GM13977 (cell line): ENCODE measurements around the gene FTO.

Source experiments
- DNase-seq: peaks from one replicate; pipeline ENCODE4 v3.0.0; 2012; ENCODE audit warnings: low spot score
- CTCF ChIP-seq: IDR thresholded peaks from 2 replicates; pipeline ENCODE4 v1.5.1; 2012; ENCODE audit warnings: mild to moderate bottlenecking, control low read depth; ENCODE audit not compliant: insufficient read depth; ENCODE audit errors: extremely low read depth, missing control alignments
- in situ Hi-C: fragments of 300-500 bp; cut with MboI; formaldehyde crosslinking; loops from one replicate; pipeline ENCODE4 v1.12.0; 2022; ENCODE audit warnings: low sequenced_read_pairs, low pct_unique_long_range_greater_than_20kb, mixed read lengths, inconsistent platforms; ENCODE audit not compliant: unreplicated experiment

Gene FTO

GRCh38 chr16:53896722-53897121, 192.8 kb downstream of the FTO start:
- in situ Hi-C loops: no loop called here
- no peak for TF ChIP-seq CTCF

GRCh38 chr16:53898993-53899392, 195.0 kb downstream of the FTO start:
- TF ChIP-seq CTCF: no peak
- in situ Hi-C loops: no loop called here
- no peak for DNase-seq

More at GRCh38 chr16:53896722-53897121, 192.8 kb downstream of the FTO start:
- no peak for DNase-seq

GRCh38 chr16:53899431-53899830, 195.5 kb downstream of the FTO start:
- TF ChIP-seq CTCF: no peak
- in situ Hi-C loops: no loop called here

GRCh38 chr16:53900667-53901066, 196.7 kb downstream of the FTO start:
- in situ Hi-C loops: no loop called here
- no peak for TF ChIP-seq CTCF
- no peak for DNase-seq

More at GRCh38 chr16:53899431-53899830, 195.5 kb downstream of the FTO start:
- DNase-seq: no peak

- no peak for TF ChIP-seq CTCF
- in situ Hi-C loops: no loop called here
- DNase-seq: no peak
Measured at GRCh38 chr16:53901408-53901807, 197.5 kb downstream of the FTO start.

- DNase-seq: no peak
- TF ChIP-seq CTCF: no peak
- in situ Hi-C loops: no loop called here
Measured at GRCh38 chr16:53904533-53904932, 200.6 kb downstream of the FTO start.

- TF ChIP-seq CTCF: no peak
- no peak for DNase-seq
- in situ Hi-C loops: no loop called here
Measured at GRCh38 chr16:53905028-53905427, 201.1 kb downstream of the FTO start.
